Fibroblast of the conjunctiva (primary cell): ENCODE results near the gene CIB2.

Experiments used
- DNase-seq: peaks from one replicate; pipeline ENCODE4 v3.0.0-alpha.2; 2010; ENCODE audit warnings: low read depth

Gene CIB2

GRCh38 chr15:78083687-78084448 is 47.4 kb downstream of the CIB2 start:
- DNase-seq: no peak

DNA sequence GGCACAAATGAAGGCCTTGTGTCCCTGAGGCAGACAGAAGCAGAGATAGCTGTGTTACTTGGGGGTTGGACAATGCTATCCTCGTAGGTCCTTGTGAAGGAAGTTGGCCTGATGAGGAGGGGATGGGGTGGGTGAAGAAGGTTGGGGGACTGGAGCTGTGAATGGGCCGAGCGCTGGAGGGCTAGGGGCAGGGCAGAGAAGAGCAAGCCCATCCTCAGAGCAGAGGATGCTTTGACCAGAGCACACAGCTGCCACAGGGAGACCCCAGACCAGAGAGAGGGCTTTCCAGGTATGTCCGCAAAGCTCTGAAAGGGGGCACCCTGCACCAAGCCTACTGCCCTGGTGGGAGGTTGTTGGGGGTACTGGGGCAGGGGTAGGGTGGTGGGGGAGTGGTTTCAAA is 48.1 kb downstream of the CIB2 start:
- DNase-seq: no peak

DNA sequence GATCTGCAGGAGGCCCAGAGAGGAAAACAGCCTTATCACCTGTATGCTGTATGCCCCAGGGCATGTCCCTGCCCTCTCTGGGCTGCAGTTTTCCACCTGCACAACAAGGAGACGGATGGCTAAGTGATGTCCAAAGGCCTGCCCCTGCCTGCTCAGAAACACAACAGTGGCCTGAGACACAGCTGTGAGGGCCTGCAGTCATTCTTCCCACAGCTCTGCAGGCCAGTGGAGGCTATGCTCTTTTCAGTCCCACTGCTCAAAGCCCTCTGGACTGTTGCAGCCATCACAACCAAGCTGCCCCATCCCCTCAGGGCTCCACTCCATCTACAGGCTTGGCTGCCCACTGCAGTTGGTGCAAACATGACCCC is 48.5 kb downstream of the CIB2 start:
- DNase-seq: no peak

GRCh38 chr15:78082106-78082742 is 49.0 kb downstream of the CIB2 start:
- no peak for DNase-seq

DNA sequence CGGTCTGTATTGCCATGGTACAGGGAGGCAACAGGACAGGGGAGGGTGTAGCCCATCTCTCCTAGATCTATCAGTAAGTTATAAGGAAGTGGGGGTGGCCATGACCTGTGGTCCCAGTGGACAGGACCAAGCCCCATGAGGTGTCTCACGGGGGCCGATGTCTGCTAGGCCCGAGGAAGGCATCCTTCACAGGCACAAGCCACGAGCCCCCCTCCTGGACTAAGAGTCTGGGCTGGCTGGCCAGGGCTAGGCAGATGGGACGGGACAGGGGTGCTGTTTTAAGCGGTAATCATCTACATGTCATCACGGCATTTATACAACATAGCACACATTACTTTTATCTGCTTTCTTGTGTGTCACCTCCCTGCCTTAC is 51.2 kb downstream of the CIB2 start:
- no peak for DNase-seq

DNA sequence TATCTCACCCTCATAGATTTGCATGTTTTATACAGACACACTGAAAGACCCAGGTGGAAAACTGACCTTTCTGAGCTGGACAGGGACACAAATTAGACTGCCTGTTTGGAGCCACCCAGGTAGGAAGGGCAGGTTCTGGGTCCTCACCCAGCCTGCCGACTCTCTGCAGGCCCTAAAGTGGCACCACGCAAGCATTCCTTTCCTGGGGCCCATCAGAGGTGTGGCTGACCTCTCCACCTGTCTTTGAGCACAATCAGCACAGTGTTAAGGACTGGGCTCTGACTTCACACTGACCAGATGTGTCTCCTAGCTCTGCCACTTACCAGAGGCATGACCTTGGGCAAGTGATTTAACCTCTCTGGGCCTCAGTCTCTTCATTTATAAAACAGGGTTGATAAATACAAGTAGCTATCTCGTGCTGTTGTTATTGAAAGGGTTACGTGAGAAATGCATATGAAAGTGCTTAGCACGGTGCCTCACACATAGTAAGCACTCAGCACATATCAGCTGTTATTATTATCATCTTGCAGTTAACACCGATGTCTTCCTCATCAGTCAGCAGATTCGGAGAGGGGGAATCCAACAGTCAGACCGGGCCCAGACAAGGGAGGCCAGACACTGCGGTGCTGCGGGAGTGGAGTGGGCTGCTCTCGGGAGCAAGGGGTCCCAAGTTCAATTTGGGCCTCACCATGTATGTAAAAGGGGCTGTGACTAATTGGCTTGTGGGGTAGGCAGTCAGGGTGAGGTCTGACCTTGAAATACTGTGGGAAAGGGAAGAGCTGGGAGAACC is 51.8 kb downstream of the CIB2 start:
- no peak for DNase-seq

GRCh38 chr15:78077871-78078210 is 53.4 kb downstream of the CIB2 start:
- DNase-seq: no peak

DNA sequence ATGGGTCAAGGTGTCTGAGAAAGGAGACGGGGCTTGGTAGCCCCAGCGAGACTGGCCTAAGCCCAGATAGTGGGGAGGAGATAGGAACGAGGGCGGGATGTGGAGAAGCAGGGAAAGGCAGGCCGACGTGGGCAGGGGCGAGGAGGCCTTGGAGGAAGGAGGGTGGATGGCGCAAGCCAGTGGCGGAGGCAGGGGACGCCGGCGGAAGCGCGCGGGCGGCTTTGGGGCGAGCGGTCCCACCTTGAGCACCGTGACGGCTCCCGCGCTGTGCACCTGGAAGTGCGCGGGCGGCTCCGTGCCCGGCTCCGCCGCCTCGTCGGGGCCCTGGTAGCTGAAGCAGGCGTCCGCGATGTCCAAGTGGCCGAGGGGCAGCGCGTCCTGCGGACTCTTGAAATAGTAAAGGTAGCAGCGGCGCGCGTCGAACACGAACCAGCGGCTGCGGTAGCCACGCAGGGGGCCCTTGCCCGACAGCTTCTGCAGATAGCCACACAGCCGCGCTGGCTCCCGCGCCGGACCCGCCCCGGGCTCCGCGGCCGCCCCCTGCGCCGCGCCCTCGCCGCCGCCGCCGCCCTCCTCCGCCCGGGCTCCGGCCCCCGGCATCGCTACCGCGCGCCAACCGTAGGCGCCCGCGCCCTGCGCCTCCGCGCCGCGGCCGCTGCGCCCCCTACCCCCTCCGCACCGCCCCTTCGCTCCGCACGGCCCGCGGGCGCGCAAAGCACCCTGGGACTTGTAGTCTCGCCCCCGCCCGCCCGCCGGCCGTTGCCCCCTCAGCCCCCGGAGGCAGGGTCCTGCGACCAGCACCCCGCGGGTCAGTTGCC is 54.0 kb downstream of the CIB2 start, which contains the start of gene TBC1D2B:
TBC1D2B (minus strand) TSS at position 659 of the 818 bp plus-strand sequence; CDS start at position 600, 59 bp downstream.
- DNase-seq: no peak

- no peak for DNase-seq
Measured at GRCh38 chr15:78076231-78077052, 54.8 kb downstream of the CIB2 start.

DNA sequence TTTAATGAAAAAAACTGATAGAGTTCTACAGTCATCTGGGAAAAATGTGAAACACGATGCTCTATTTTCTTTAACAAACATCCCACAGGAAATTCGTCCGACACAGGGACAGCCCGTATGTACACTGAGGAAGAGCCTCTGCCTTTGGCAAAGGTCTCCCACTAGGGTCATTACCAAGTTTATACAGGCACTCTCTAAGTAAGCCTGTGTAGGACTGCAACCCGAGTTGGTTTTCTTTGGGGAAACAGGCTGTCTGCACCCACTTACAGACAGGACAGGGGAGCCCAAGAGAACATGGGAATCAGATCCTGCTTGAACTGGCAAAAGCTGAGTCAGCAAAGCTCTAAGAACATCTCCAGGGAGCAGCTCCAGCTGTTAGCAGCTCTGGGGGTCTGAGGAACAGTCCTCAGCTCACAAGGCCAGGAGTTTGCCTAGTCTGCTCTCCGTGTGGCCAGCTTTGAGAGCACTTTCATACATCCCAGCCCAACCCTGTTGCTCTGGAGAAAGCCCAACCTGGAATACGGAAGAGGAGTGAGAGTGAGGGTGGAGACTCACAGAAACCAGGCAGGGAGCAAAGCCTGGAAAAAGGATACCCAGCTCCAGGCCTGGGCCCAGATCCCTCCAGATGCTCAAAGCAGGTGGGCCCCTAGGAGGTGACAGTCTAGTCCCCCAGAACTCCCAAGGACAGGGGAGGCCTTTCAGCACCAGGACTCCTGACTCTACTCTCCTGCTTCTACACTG is 55.6 kb downstream of the CIB2 start:
- DNase-seq: peak; percentile 78

- no peak for DNase-seq
Measured at GRCh38 chr15:78073046-78073787, 58.0 kb downstream of the CIB2 start.

GRCh38 chr15:78072080-78072892 is 59.0 kb downstream of the CIB2 start:
- DNase-seq: no peak

GRCh38 chr15:78071383-78071782 is 59.9 kb downstream of the CIB2 start:
- DNase-seq: no peak

DNA sequence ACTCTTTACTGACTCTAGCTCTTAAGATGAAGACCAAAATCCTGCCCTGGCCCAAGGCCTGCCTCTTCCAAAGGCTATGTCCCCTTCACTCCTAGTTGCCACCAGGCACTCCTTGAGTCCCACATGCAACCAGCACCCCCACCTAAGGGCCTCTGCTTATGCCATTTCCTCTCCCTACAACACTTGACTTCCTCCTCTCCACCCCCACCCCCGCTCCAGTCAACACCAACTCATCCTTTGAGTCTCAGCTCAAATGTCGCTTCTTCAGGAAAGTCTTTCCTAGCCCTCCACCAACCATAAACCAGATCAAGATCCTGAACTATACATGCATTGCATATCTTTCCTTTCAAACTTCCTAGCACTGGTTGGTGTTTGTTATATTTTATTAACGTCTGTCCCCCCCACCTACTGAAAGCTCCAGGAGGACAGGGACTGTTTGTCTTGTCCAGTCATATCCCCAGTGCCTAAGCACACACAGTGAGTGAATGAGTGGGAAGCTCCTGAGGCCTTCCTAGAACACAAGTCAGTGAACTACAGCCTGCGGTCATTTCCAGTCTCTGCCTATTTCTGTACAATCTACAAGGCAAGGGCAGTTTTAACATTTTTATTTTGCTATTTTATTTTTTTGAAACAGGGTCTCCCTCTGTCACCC is 61.1 kb downstream of the CIB2 start:
- DNase-seq: no peak

GRCh38 chr15:78069462-78070029 is 61.7 kb downstream of the CIB2 start:
- no peak for DNase-seq

DNA sequence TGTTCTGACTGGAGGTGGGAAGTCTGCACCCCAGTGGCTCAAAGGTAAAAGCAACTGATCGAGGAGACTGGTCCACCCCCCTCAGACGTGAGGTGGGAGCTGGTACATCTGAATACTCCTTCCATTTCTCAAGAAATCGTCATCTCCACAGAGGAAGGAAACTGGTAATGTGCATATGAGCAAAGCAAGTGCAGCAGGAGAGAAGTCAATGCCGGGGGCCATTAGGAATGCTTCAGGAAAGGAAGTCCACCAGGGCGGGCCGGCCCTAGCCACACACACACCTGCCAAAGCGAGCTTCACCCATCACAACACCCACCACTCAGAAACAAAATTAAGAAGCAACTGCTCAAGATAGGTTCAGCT is 62.2 kb downstream of the CIB2 start:
- no peak for DNase-seq

DNA sequence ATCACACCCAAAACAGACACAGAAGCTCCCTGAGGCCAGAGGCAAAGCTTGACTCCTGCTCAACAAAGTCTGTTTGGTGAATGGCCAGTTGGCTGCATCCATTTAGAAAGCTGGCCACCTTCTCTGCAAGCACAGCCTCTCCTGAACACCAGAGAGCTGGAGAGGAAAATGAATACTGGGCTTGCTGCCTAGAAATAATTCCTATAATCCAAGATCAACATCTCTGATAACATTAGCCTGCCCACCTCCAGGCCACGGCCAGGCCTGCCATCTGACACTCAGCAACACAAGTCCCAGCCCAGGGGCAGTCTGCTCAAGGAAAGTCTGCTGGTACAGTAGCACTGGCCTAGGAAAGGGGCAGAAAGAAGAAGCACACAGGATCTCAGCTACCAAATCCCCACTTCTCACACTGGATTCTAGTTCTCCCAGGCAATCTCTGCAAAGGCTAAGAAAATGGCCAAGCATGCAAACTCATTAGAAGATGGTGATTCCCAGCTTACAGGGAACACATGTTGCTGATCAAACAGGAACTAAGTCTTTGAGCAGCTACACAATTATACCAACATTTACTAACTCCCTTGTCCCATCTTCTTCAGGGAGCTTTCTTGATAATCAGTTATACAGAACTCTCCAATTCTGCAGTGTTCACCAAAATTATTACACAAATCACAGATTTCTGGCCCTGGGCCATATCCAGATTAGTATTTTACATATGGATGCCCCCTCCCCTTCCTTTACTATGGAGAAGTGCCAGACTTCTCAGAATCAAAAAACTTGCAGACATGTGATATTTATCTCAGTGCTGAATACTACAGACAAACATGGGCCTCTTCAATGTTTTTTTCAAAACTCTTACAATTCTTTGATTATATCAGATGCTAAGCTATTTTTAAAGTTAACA is 63.7 kb downstream of the CIB2 start:
- no peak for DNase-seq
